Naive B cell (primary cell): Measurements from ENCODE around the gene SLC35G3. TPM values are rescaled to one million over a fixed set of nuclear protein-coding genes. Genes with fewer than 3 reads are reported as not detected.
"Not testable (repeated sequence)": the region's sequence is repeated elsewhere in the genome, so short reads cannot be mapped to it uniquely, and the experiment has no call there.

Experiments used
- ATAC-seq, 2 donors: fragments of 150-1000 bp; cut with Tn5 transposase; 2 replicates each; pipeline ENCODE4 v1.10.0; 2021; ENCODE audit warnings: low read depth in 2 of 2, mild to moderate bottlenecking in 2 of 2, moderate library complexity in 2 of 2
- DNase-seq: peaks from one replicate; pipeline ENCODE4 v3.0.0; 2022
- H3K27ac Mint-ChIP-seq, 6 donors: one replicate each; pipeline ENCODE4 v1.8.0; 2020 to 2022; ENCODE audit warnings: mild to moderate bottlenecking in 6 of 6, mixed read lengths in 6 of 6, moderate library complexity in 5 of 6, inconsistent platforms in 2 of 6
- H3K27me3 Mint-ChIP-seq, 3 donors: one replicate each; pipeline ENCODE4 v1.8.0; 2021 to 2022; ENCODE audit warnings: mixed read lengths in 3 of 3, mild to moderate bottlenecking in 1 of 3
- H3K36me3 Mint-ChIP-seq, 2 donors: one replicate each; pipeline ENCODE4 v1.8.0; 2020 to 2022; ENCODE audit warnings: mixed read lengths in 2 of 2, inconsistent platforms in 1 of 2, mild to moderate bottlenecking in 1 of 2
- H3K4me1 Mint-ChIP-seq, 3 donors: one replicate each; pipeline ENCODE4 v1.8.0; 2020 to 2022; ENCODE audit warnings: mixed read lengths in 3 of 3, inconsistent platforms in 1 of 3, mild to moderate bottlenecking in 1 of 3, moderate library complexity in 1 of 3
- H3K4me3 Mint-ChIP-seq, 8 donors: one replicate each; pipeline ENCODE4 v1.8.0; 2020 to 2022; ENCODE audit warnings: mild to moderate bottlenecking in 8 of 8, mixed read lengths in 8 of 8, moderate library complexity in 8 of 8, inconsistent platforms in 2 of 8
- H3K9me3 Mint-ChIP-seq, 7 donors: one replicate each; pipeline ENCODE4 v1.8.0; 2020 to 2022; ENCODE audit warnings: mixed read lengths in 7 of 7, mild to moderate bottlenecking in 5 of 7, inconsistent platforms in 2 of 7, moderate library complexity in 1 of 7
- polyA plus RNA-seq, 6 donors: library from polyadenylated mRNA; unstranded; fragments of 300-500 nt; fragmentation: Illumina TruSeq; gene quantifications; one replicate each; pipeline ENCODE4 v1.2.3, GENCODE V29; 2021; ENCODE audit warnings: low read depth in 6 of 6

Gene SLC35G3
- polyA plus RNA-seq, 6 donors from 2014 or later: not detected

DNA sequence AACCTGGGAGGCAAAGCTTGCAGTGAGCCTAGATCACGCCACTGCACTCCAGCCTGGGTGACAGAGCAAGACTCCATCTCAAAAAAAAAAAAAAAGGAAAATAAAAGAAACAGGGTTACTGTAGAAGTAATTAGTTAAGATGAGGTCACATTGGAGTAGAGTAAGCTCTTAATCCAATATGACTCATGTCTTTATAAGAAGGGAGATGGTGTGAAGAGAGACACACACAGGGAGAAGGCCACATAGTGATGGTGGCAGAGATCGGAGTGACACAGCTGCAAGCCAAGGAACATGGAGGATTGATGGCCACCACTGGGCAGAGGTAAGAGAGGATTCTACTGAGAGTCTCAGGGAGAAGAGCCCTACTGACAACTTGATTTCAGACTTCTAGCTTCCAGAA, 33.4 kb upstream of the SLC35G3 start:
- peak overlapping the region in 1 of 6 donors; percentile 54 for H3K27ac Mint-ChIP-seq
- H3K4me1 Mint-ChIP-seq: no peaks in the 10 kb centered on the region
- ATAC-seq (no peak), DNase-seq (no peak)
- peak overlapping the region in 1 of 8 donors; percentile 27 for H3K4me3 Mint-ChIP-seq
- peaks cover 47 to 61% (median 54%) of the 10 kb centered on the region in 3 donors for H3K27me3 Mint-ChIP-seq
- H3K9me3 Mint-ChIP-seq: peaks cover 0 to 21% (median 4%) of the 10 kb centered on the region in 7 donors
- H3K36me3 Mint-ChIP-seq: no peaks in the 10 kb centered on the region

DNA sequence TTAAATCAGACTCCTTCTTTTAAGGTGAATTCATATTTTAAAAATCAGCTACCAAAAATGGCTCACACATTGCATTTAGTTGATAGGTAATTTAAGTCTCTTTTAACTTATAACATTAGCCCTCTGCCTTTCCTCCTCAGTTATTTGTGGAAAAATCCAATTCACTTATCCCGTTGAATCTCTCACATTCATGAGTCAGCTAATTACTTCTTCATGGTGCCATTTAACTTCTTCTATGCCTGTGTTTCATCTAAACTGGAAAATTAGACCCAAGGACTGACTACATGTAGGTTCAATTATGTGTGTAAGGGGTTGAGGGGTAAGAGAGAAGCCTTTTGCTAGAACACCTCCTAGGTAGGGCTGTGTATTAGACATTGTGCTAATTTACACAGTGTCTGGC, 30.2 kb upstream of the SLC35G3 start:
- Mint-ChIP-seq H3K9me3 (peaks cover 0 to 22% (median 6%) of the 10 kb centered on the region in 7 donors), H3K4me3 (no peak overlapping the region), H3K27me3 (peaks cover 35 to 41% (median 39%) of the 10 kb centered on the region in 3 donors), H3K27ac (no peak overlapping the region), H3K36me3 (no peaks in the 10 kb centered on the region), H3K4me1 (no peaks in the 10 kb centered on the region)
- ATAC-seq (no peak), DNase-seq (no peak)

DNA sequence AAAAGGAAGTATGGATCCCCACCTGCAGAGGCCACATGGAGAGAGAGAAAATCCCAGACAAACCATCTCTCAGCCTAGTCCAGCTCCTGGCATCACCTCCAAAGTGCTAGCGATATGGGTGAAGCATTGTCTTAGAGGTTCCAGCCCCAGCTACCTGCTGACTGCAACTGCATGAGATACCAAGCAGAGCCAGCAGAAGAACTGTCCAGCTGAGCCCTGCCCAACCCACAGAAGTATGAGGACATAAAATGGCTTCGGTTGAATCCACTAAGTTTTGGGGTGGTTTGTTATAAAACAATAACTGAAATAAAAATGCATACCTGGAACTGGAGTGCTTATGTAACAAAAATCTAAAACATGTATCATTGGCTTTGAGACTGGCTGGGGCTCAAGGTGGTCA, 28.3 kb upstream of the SLC35G3 start:
- H3K4me3 Mint-ChIP-seq: no peak overlapping the region
- H3K27ac Mint-ChIP-seq: no peak overlapping the region
- peaks cover 0 to 22% (median 6%) of the 10 kb centered on the region in 7 donors for H3K9me3 Mint-ChIP-seq
- DNase-seq: no peak
- no peaks in the 10 kb centered on the region for H3K36me3 Mint-ChIP-seq
- no peak for ATAC-seq
- no peaks in the 10 kb centered on the region for H3K4me1 Mint-ChIP-seq
- H3K27me3 Mint-ChIP-seq: peaks cover 31 to 44% (median 33%) of the 10 kb centered on the region in 3 donors

- peaks cover 0 to 18% (median 6%) of the 10 kb centered on the region in 7 donors for H3K9me3 Mint-ChIP-seq
- H3K4me3 Mint-ChIP-seq: no peak overlapping the region
- H3K27me3 Mint-ChIP-seq: peaks cover 24 to 48% (median 37%) of the 10 kb centered on the region in 3 donors
- DNase-seq (no peak), ATAC-seq (no peak)
- H3K27ac Mint-ChIP-seq: no peak overlapping the region
- H3K36me3 Mint-ChIP-seq: no peaks in the 10 kb centered on the region
- H3K4me1 Mint-ChIP-seq: peaks cover 0 to 8% (median 7%) of the 10 kb centered on the region in 3 donors
Observed at GRCh38 chr17:35218915-35219314, 24.7 kb upstream of the SLC35G3 start.

DNA sequence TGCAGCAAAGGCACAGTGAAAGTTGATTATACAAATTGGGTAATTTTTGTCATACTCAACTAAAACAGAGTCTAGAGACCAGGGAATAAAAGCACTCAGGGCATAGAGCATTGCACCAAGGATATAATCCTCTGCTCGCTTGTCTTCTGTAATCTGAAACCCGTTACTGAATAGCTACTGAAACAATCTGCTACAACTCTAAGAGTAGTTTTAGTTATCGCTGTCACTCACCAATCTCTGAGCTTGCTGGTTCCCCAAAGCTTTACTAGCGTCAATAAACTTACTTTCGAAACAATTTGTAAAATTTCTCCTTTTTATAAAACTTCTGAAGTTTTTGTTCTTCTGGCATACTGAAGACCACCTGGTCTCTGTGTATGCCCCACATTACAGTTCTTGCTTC, 22.9 kb upstream of the SLC35G3 start:
- ATAC-seq (no peak), DNase-seq (no peak)
- H3K27me3 Mint-ChIP-seq: peaks cover 31 to 49% (median 39%) of the 10 kb centered on the region in 3 donors
- peaks cover 0 to 6% (median 0%) of the 10 kb centered on the region in 7 donors for H3K9me3 Mint-ChIP-seq
- no peak overlapping the region for H3K27ac Mint-ChIP-seq
- peaks cover 0 to 8% (median 7%) of the 10 kb centered on the region in 3 donors for H3K4me1 Mint-ChIP-seq
- H3K4me3 Mint-ChIP-seq: no peak overlapping the region
- H3K36me3 Mint-ChIP-seq: no peaks in the 10 kb centered on the region

DNA sequence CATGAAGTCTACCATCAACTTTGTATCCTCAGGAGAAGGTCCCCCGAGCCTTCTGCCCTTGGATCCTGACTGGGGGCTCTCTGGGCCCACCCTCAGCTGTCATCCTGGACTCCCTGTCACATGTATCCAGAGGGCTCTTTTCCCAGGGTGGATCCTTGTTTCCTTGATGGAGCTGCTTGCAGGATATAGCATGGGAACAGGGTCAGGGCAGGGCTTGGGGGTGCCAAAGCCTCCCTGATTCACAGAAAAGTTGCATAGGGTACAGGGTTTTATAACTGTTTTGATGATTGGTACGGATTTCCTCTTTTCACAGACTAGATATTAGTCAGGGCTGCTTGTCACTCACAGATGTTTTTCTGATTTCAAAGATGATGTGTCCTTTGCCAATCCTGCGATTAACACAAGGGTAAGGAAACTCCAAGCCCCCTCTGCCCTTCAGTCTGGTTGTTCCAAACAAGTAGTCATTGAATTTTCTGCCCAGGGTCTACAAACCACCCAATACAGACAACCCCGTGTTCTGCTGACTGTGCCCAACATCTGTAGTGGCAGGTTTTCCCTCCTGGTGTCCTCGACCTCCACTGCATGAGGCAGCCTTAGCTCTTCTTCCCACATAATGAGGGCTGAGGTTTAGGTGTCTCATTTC, 20.6 kb upstream of the SLC35G3 start:
- Mint-ChIP-seq H3K36me3 (no peaks in the 10 kb centered on the region), H3K4me1 (peaks cover 0 to 8% (median 7%) of the 10 kb centered on the region in 3 donors), H3K27me3 (peaks cover 43 to 49% (median 46%) of the 10 kb centered on the region in 3 donors), H3K9me3 (peaks cover 0 to 3% (median 0%) of the 10 kb centered on the region in 7 donors), H3K4me3 (no peak overlapping the region), H3K27ac (peak overlapping the region in 1 of 6 donors; percentile 40)
- ATAC-seq (no peak), DNase-seq (no peak)

GRCh38 chr17:35214192-35214591, 20.0 kb upstream of the SLC35G3 start:
- DNase-seq (no peak), ATAC-seq (no peak)
- no peak overlapping the region for H3K4me3 Mint-ChIP-seq
- no peaks in the 10 kb centered on the region for H3K36me3 Mint-ChIP-seq
- H3K4me1 Mint-ChIP-seq: peaks cover 0 to 8% (median 7%) of the 10 kb centered on the region in 3 donors
- peaks cover 45 to 55% (median 49%) of the 10 kb centered on the region in 3 donors for H3K27me3 Mint-ChIP-seq
- H3K27ac Mint-ChIP-seq: peak overlapping the region in 1 of 6 donors; percentile 40
- H3K9me3 Mint-ChIP-seq: peaks cover 0 to 4% (median 0%) of the 10 kb centered on the region in 7 donors

DNA sequence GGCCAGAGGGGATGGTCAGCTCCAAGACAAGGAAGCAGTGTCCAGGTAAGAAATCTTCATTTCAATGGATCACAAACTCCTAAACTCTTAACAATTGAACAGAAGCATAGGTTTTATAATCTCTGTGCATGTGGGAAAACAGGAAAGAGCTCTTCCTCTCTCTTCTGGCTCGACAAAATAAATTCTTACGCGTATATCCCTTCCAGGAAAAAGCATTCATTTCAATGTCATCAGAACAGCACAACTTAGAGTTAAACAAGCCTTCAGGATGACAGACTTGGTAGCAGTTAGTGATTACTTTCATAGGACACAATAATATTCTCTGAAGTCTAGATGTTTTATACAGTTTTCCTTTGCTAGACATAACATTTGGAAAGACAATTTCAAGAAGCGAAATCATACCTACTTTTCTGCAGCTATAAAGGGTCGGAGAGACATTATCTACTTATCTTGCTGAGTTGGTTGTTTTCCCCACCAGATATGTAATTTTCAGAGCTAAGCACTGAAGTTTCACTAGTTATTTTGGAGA, 19.3 kb upstream of the SLC35G3 start:
- DNase-seq (no peak), ATAC-seq (no peak)
- H3K36me3 Mint-ChIP-seq: no peaks in the 10 kb centered on the region
- no peak overlapping the region for H3K27ac Mint-ChIP-seq
- H3K9me3 Mint-ChIP-seq: peaks cover 0 to 4% (median 0%) of the 10 kb centered on the region in 7 donors
- H3K27me3 Mint-ChIP-seq: peaks cover 42 to 57% (median 55%) of the 10 kb centered on the region in 3 donors
- no peak overlapping the region for H3K4me3 Mint-ChIP-seq
- peaks cover 0 to 8% (median 7%) of the 10 kb centered on the region in 3 donors for H3K4me1 Mint-ChIP-seq

GRCh38 chr17:35212668-35213067, 18.5 kb upstream of the SLC35G3 start:
- H3K27ac Mint-ChIP-seq: no peak overlapping the region
- H3K27me3 Mint-ChIP-seq: peaks cover 42 to 60% (median 58%) of the 10 kb centered on the region in 3 donors
- peaks cover 0 to 4% (median 0%) of the 10 kb centered on the region in 7 donors for H3K9me3 Mint-ChIP-seq
- no peak overlapping the region for H3K4me3 Mint-ChIP-seq
- ATAC-seq: no peak
- H3K4me1 Mint-ChIP-seq: peaks cover 0 to 8% (median 7%) of the 10 kb centered on the region in 3 donors
- H3K36me3 Mint-ChIP-seq: no peaks in the 10 kb centered on the region
- DNase-seq: no peak

- no peak overlapping the region for H3K27ac Mint-ChIP-seq
- H3K27me3 Mint-ChIP-seq: peaks cover 41 to 73% (median 70%) of the 10 kb centered on the region in 3 donors
- H3K4me1 Mint-ChIP-seq: peaks cover 0 to 8% (median 7%) of the 10 kb centered on the region in 3 donors
- ATAC-seq (no peak), DNase-seq (no peak)
- peaks cover 0 to 5% of the 10 kb centered on the region in 2 donors for H3K36me3 Mint-ChIP-seq
- peaks cover 0 to 4% (median 0%) of the 10 kb centered on the region in 7 donors for H3K9me3 Mint-ChIP-seq
- no peak overlapping the region for H3K4me3 Mint-ChIP-seq
Observed at GRCh38 chr17:35210741-35211140, 16.5 kb upstream of the SLC35G3 start.

- H3K4me3 Mint-ChIP-seq, H3K27ac Mint-ChIP-seq, H3K4me1 Mint-ChIP-seq, ATAC-seq, DNase-seq: not testable (repeated sequence)
- Mint-ChIP-seq H3K36me3 (peaks cover 9 to 22% of the 10 kb centered on the region in 2 donors), H3K27me3 (peaks cover 16 to 63% (median 49%) of the 10 kb centered on the region in 3 donors), H3K9me3 (peaks cover 8 to 42% (median 27%) of the 10 kb centered on the region in 7 donors)
Observed at GRCh38 chr17:35202582-35202981, 8.4 kb upstream of the SLC35G3 start.

GRCh38 chr17:35195062-35195461, 869 bp upstream of the SLC35G3 start:
- Mint-ChIP-seq H3K36me3 (peaks cover 0 to 11% of the 10 kb centered on the region in 2 donors), H3K9me3 (peaks cover 4 to 29% (median 27%) of the 10 kb centered on the region in 7 donors), H3K27me3 (peaks cover 10 to 42% (median 30%) of the 10 kb centered on the region in 3 donors)
- H3K4me3 Mint-ChIP-seq, DNase-seq, ATAC-seq, H3K27ac Mint-ChIP-seq, H3K4me1 Mint-ChIP-seq: not testable (repeated sequence)

- Mint-ChIP-seq H3K4me1 (no peaks in the 10 kb centered on the region), H3K27me3 (peaks cover 10 to 34% (median 19%) of the 10 kb centered on the region in 3 donors), H3K4me3 (no peak overlapping the region), H3K36me3 (no peaks in the 10 kb centered on the region), H3K27ac (no peak overlapping the region), H3K9me3 (peaks cover 0 to 18% (median 12%) of the 10 kb centered on the region in 7 donors)
- ATAC-seq (no peak), DNase-seq (no peak)
Observed at GRCh38 chr17:35192708-35193107, 1.5 kb downstream of the SLC35G3 start.
